ENCODE measurements around the gene TASP1.
"Not testable (repeated sequence)": the region's sequence is repeated elsewhere in the genome, so short reads cannot be mapped to it uniquely, and the experiment has no call there.

DNA sequence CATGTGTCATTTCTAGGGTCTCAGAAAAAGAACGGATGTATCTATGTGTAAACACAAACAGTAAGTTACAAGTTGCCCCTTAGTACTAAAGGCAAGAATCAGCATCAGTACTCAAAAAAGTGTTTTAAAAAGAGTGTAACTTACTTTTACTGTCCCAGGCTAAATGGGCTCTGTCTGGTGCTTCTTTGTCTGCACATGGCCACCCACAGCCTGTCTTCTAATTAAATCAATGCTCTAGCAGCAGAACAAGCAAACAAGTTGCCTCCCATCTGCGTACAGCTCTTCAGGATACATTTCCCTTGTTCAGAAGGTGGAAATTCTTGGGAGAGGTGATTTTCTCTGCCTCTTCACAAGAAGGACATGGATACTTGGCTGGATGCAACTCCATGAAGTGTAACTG is 22.0 kb downstream of the TASP1 start:
- TF ChIP-seq, protein P1, sequence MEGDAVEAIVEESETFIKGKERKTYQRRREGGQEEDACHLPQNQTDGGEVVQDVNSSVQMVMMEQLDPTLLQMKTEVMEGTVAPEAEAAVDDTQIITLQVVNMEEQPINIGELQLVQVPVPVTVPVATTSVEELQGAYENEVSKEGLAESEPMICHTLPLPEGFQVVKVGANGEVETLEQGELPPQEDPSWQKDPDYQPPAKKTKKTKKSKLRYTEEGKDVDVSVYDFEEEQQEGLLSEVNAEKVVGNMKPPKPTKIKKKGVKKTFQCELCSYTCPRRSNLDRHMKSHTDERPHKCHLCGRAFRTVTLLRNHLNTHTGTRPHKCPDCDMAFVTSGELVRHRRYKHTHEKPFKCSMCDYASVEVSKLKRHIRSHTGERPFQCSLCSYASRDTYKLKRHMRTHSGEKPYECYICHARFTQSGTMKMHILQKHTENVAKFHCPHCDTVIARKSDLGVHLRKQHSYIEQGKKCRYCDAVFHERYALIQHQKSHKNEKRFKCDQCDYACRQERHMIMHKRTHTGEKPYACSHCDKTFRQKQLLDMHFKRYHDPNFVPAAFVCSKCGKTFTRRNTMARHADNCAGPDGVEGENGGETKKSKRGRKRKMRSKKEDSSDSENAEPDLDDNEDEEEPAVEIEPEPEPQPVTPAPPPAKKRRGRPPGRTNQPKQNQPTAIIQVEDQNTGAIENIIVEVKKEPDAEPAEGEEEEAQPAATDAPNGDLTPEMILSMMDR (IDR thresholded peaks at IDR 0.05): not testable (repeated sequence)
- not testable (repeated sequence) for TF ChIP-seq EP300 (IDR thresholded peaks at IDR 0.05; ENCODE audit: low read depth)

Data from transverse colon (tissue), 3 donors.